PC-3 (cell line): ENCODE measurements around the gene ASCL2. TPM values are rescaled to one million over a fixed set of nuclear protein-coding genes. Genes with fewer than 3 reads are reported as not detected.

Experiments used
- ATAC-seq: fragments of 200-7000 bp; cut with Tn5 transposase; 2 replicates; pipeline ENCODE4 v1.9.1; 2020; ENCODE audit warnings: mild to moderate bottlenecking, moderate library complexity
- BruUV-seq: library from RNA; stranded (reverse); fragments of 400-500 nt; replicated peaks from 2 replicates; lab custom pipeline; 2021; lab: Mats Ljungman, UMichigan
- CTCF ChIA-PET: fragments of 300-600 bp; sonication (Branson Sonifier 250); formaldehyde crosslinking; loops from one replicate; lab custom pipeline; 2022; ENCODE audit warnings: antibody characterized with exemption; lab: Charles Lee
- POLR2A ChIA-PET: fragments of 300-600 bp; sonication (Branson Sonifier 250); formaldehyde crosslinking; loops from one replicate; lab custom pipeline; 2022; ENCODE audit warnings: antibody characterized with exemption; ENCODE audit not compliant: unreplicated experiment; lab: Charles Lee
- DNase-seq: peaks from one replicate; pipeline ENCODE4 v3.0.0-alpha.2; 2015
- H2AFZ ChIP-seq: fragments of 300-600 bp; sonication (generic); 2 replicates; pipeline ENCODE4 v1.6.0; 2016; ENCODE audit warnings: antibody characterized with exemption, low read length
- H3F3A ChIP-seq: fragments of 300-600 bp; sonication (generic); one replicate; pipeline ENCODE4 v1.6.0; 2017; ENCODE audit warnings: antibody characterized with exemption, low read length, control low read depth, mild to moderate bottlenecking; ENCODE audit not compliant: unreplicated experiment
- H3K27ac ChIP-seq: fragments of 300-600 bp; sonication (generic); 2 replicates; pipeline ENCODE4 v1.5.1; 2016; ENCODE audit warnings: mild to moderate bottlenecking, low read length
- H3K27me3 ChIP-seq: fragments of 300-600 bp; sonication (generic); 2 replicates; pipeline ENCODE4 v1.6.1; 2016; ENCODE audit warnings: low read length, mixed read lengths
- H3K36me3 ChIP-seq: fragments of 300-600 bp; sonication (generic); 2 replicates; pipeline ENCODE4 v1.6.1; 2016; ENCODE audit warnings: low read depth, mixed run types, low read length, mixed read lengths
- H3K4me1 ChIP-seq: fragments of 300-600 bp; sonication (generic); 2 replicates; pipeline ENCODE4 v1.5.1; 2016; ENCODE audit warnings: low read length; ENCODE audit not compliant: insufficient read depth
- H3K4me2 ChIP-seq: fragments of 300-600 bp; sonication (generic); 2 replicates; pipeline ENCODE4 v1.6.0; 2016; ENCODE audit warnings: low read length
- H3K4me3 ChIP-seq: fragments of 300-600 bp; sonication (generic); 2 replicates; pipeline ENCODE4 v1.5.1; 2016; ENCODE audit warnings: mild to moderate bottlenecking, low read length, mixed read lengths
- H3K79me2 ChIP-seq: fragments of 300-600 bp; sonication (generic); 2 replicates; pipeline ENCODE4 v1.6.1; 2017; ENCODE audit warnings: low read length, mixed read lengths
- H3K9ac ChIP-seq: fragments of 300-600 bp; sonication (generic); 2 replicates; pipeline ENCODE4 v1.6.0; 2016; ENCODE audit warnings: mild to moderate bottlenecking, low read length
- H3K9me2 ChIP-seq: fragments of 300-600 bp; sonication (generic); replicated peaks from 2 replicates; pipeline ENCODE4 v1.6.1; 2016; ENCODE audit warnings: mixed run types, low read length, mixed read lengths
- H3K9me3 ChIP-seq: fragments of 300-600 bp; sonication (generic); 2 replicates; pipeline ENCODE4 v1.6.1; 2016; ENCODE audit warnings: low read length, mixed read lengths
- H4K20me1 ChIP-seq: fragments of 300-600 bp; sonication (generic); 2 replicates; pipeline ENCODE4 v1.6.1; 2016; ENCODE audit warnings: low read length, mixed read lengths
- CTCF ChIP-seq: fragments of 300-600 bp; sonication (generic); conservative IDR thresholded peaks from 2 replicates; pipeline ENCODE4 v1.5.1; 2017; ENCODE audit warnings: antibody characterized with exemption, low read depth, mild to moderate bottlenecking, low read length
- EZH2 ChIP-seq: fragments of 300-600 bp; sonication (generic); IDR thresholded peaks from one replicate; pipeline ENCODE4 v1.6.1; 2017; ENCODE audit warnings: antibody characterized with exemption, mild to moderate bottlenecking, low read length; ENCODE audit not compliant: unreplicated experiment
- EZH2phosphoT487 ChIP-seq: fragments of 300-600 bp; sonication (generic); IDR thresholded peaks from 2 replicates; pipeline ENCODE4 v1.6.1; 2018; ENCODE audit warnings: mild to moderate bottlenecking, antibody characterized with exemption, low read length, borderline replicate concordance
- intact Hi-C: fragments of 100-400 bp; cut with micrococcal nuclease; formaldehyde crosslinking; loops from 2 replicates; pipeline ENCODE4 v1.9.0; 2023
- total RNA-seq: library from RNA; depleted of rRNA; stranded (reverse); fragments of >200 nt; gene quantifications from 2 replicates; pipeline ENCODE4 v1.2.3, GENCODE V29; 2014

ASCL2 gene
- total RNA-seq, 1 experiment from 2014 or later = 1.1 TPM

- H3K4me2 ChIP-seq = no peak overlapping the region
- H3K4me1 ChIP-seq = no peaks in the 10 kb centered on the region; the same call in 1 of the 2 replicates
- H3K9ac ChIP-seq = no peak overlapping the region
- H3K79me2 ChIP-seq = no peaks in the 10 kb centered on the region
- ATAC-seq (no peak), DNase-seq (no peak)
- CTCF ChIA-PET = no interaction called here
- H3K9me3 ChIP-seq = no peaks in the 10 kb centered on the region
- H3K27me3 ChIP-seq = 0 out of 2 replicates have a peak, but pooled peaks cover 4% of the 10 kb centered on the region
- BruUV-seq = no TSS peak
- POLR2A ChIA-PET = no interaction called here
- no peak overlapping the region for H3K27ac ChIP-seq
- H3F3A ChIP-seq = no peaks in the 10 kb centered on the region
- H2AFZ ChIP-seq = no peak overlapping the region
- H3K9me2 ChIP-seq = no peaks in the 10 kb centered on the region
- H3K36me3 ChIP-seq = no peaks in the 10 kb centered on the region
- no peak for TF ChIP-seq CTCF
- no peak for TF ChIP-seq EZH2phosphoT487
- no peak for TF ChIP-seq EZH2
- no peaks in the 10 kb centered on the region for H4K20me1 ChIP-seq
- no peak overlapping the region for H3K4me3 ChIP-seq
- intact Hi-C loops = no loop called here
Measured at GRCh38 chr11:2272946-2273280, 2.5 kb upstream of the ASCL2 start.

DNA sequence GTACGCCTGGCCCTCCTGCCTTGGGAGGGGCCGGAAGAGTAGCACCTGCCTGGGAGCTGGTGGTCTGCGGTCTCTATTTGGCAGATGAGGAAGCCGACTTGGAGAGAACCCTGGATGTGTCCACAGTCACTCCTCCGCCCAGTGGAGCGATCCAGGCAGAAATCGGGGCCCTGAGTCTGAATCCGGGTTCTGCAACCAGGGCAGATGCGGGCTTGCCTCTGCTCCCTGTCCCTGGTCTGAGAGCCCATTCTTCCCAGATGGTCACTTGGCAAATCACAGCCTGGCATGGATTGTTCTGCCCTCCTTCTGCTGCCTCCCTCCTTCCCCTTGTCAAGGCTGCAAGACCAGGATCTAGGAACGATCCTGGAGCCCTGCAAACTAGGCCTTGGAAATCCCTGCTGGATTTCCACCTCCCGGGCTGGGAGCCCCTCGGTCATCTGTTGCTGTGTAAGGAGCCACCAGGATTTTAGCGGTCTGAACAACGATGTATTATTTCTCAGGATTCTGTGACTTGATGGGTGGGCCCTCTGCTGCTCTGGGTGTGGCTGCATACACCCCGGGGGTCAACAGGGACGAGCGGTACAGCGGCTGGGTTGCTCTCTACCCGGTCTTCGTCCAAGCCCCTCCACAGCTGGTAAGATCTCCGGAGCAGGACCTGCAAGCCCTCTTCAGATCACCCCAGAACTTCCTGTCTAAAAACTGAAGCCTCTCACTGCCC, 2.0 kb upstream of the ASCL2 start:
- 0 out of 2 replicates have a peak, but pooled peaks cover 4% of the 10 kb centered on the region for H3K27me3 ChIP-seq

GRCh38 chr11:2271327-2272227, 1.2 kb upstream of the ASCL2 start:
- 0 out of 2 replicates have a peak, but pooled peaks cover 4% of the 10 kb centered on the region for H3K27me3 ChIP-seq
- H3K9me2 ChIP-seq = no peaks in the 10 kb centered on the region
- no peak for TF ChIP-seq EZH2phosphoT487
- no peak for TF ChIP-seq CTCF
- no peak for TF ChIP-seq EZH2
- no peak overlapping the region for H3K4me3 ChIP-seq
- intact Hi-C loops = no loop called here
- no peaks in the 10 kb centered on the region; the same call in 1 of the 2 replicates for H3K4me1 ChIP-seq
- H3K27ac ChIP-seq = no peak overlapping the region
- CTCF ChIA-PET = no interaction called here
- DNase-seq (no peak), ATAC-seq (no peak)
- no peak overlapping the region for H3K4me2 ChIP-seq
- BruUV-seq = no TSS peak
- H3K9ac ChIP-seq = no peak overlapping the region
- no peaks in the 10 kb centered on the region for H4K20me1 ChIP-seq
- no peaks in the 10 kb centered on the region for H3K9me3 ChIP-seq
- no peaks in the 10 kb centered on the region for H3K79me2 ChIP-seq
- H2AFZ ChIP-seq = no peak overlapping the region
- POLR2A ChIA-PET = no interaction called here
- H3K36me3 ChIP-seq = no peaks in the 10 kb centered on the region
- H3F3A ChIP-seq = no peaks in the 10 kb centered on the region

More for the DNA sequence above, 2.0 kb upstream of the ASCL2 start:
- Histone ChIP-seq H3K4me1 (no peaks in the 10 kb centered on the region; the same call in 1 of the 2 replicates), H3K27ac (no peak overlapping the region), H3K4me2 (no peak overlapping the region), H2AFZ (no peak overlapping the region), H3K79me2 (no peaks in the 10 kb centered on the region), H3K4me3 (no peak overlapping the region), H3K9me3 (no peaks in the 10 kb centered on the region), H3F3A (no peaks in the 10 kb centered on the region), H4K20me1 (no peaks in the 10 kb centered on the region), H3K36me3 (no peaks in the 10 kb centered on the region), H3K9ac (no peak overlapping the region), H3K9me2 (no peaks in the 10 kb centered on the region)
- intact Hi-C loops = no loop called here
- no peak for ATAC-seq
- BruUV-seq = no TSS peak
- TF ChIP-seq EZH2phosphoT487 = no peak
- ChIA-PET POLR2A (no interaction called here), CTCF (no interaction called here)
- DNase-seq = no peak
